CD4-positive, alpha-beta T cell treated with Interleukin-1 beta for 1 hour (primary cell): Measurements from ENCODE around the gene PBX2.
"Not testable (repeated sequence)": the region's sequence is repeated elsewhere in the genome, so short reads cannot be mapped to it uniquely, and the experiment has no call there.

ENCODE experiments used
- DNase-seq, 2 donors: peaks; one replicate each; pipeline ENCODE4 v3.0.0-alpha.2; 2020 to 2022

Gene PBX2

GRCh38 chr6:32202186-32202585 lies 12.2 kb upstream of the PBX2 start:
- DNase-seq: no peak

DNA sequence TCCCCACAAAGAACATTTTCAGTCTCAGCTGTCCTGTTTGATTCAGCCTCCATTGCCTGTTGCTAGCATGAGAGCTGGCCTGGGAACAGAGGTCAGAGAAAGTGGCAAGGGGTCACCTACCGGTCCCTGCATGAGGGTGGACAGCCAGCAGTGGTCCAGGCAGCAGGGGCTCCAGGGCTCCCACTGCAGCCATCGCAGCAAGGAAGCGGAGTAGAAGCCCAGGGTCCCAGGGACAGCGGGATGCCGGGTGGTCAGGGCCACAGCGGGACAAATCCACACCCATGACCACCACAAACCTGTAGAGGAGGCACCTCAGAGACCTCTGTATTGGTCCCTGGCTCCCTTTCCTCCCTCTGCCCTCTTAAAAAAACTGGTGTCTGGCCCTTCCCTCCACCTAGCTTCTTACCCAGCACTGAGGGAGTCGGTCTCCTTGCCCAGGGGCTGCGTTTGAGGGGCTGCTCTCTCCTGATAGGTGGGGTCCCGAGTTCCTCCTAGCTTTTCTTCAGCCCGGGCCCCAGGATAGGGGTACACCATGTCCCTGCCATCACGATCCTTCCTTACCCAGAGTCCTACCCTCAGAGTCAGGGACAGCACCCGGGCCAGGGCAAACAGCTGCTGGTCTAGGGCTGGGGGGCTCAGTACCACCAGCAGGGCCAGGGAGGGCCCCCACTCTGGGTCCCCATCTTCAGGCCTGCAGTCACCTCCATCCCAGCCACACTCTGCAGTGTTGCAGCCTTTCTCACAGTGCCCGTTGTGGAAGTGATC lies 10.9 kb upstream of the PBX2 start:
- no peak for DNase-seq

GRCh38 chr6:32198866-32199265 lies 8.9 kb upstream of the PBX2 start:
- DNase-seq: no peak

GRCh38 chr6:32198345-32198696 lies 8.3 kb upstream of the PBX2 start:
- DNase-seq: no peak

GRCh38 chr6:32196682-32197616 lies 6.9 kb upstream of the PBX2 start:
- peak in 1 of 2 donors; percentile 62 for DNase-seq

GRCh38 chr6:32195902-32196681 lies 6.1 kb upstream of the PBX2 start:
- peak; percentile 78 to 88 for DNase-seq

GRCh38 chr6:32195652-32195901 lies 5.6 kb upstream of the PBX2 start:
- DNase-seq: peak; percentile 100

DNA sequence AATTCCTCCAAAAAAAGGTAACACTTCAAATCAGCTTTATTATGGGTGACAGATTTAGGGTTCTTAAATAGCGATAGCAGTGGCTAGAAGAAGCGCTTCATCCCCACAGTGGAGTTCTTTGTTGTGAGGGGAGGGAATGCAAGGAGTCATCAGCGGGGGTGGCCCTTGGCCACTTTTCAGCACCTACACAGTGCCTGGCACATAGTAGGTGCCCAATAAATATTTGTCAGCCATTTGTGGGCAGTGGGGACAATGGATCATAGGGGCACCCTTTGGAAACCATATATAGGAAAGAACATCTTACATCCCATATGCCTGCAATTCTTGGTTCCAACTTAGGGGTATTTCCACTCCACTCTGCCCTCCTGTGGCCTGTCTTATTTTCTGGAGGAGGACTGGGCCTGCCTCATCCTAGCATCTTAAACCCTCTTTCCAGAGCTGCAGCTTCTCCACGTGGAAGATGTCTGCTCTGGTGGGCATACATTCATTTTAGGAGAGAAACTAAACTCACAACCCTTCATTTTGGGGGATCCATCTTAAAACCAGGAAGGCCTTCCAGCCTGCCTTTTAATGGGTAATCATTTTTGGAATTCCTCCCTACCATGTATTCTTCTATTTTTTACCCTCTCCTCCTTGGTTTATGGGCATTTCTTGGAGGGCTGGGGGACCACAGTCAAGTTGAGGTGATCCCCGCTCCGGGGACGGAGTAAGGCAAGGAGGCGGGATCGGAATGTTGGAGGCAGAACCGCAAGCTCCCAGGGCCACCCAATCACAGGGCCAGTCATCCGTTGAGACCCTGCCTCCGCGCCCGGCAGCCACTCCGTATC lies 5.0 kb upstream of the PBX2 start:
- peak in 1 of 2 donors; percentile 50 for DNase-seq

- DNase-seq: no peak
Observed at GRCh38 chr6:32194388-32194787, 4.4 kb upstream of the PBX2 start.

GRCh38 chr6:32193096-32193495 lies 3.1 kb upstream of the PBX2 start:
- not testable (repeated sequence) for DNase-seq

DNA sequence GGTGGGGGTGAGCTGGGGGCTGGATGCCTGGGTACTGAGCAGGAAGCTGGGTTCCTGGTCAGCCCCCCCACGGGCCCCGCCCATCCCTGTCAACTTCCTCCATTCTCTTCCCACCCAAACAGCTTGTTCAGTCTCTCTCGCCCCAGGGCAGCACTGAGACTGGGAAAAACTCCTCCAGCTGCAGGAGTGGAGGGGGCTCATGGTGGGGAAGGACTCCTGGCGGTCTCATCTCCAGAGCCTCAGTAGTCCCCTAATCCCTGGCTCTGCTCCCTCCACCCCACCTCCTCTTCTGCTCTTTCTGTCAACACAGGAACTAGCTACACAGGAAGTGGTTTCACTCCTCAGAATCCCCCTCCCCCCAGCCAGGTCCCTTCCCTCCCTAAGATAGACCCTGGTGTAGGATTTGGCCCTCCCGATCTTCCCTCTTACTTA lies 2.6 kb upstream of the PBX2 start, which contains the start of gene GPSM3:
Gene GPSM3 (minus strand): TSS at position 36 of the 432 bp plus-strand sequence. CDS start 130 bp downstream, outside the sequence.
- DNase-seq: peak; percentile 60 to 63

- DNase-seq: peak; percentile 54 to 65
Observed at GRCh38 chr6:32191696-32192607, 1.9 kb upstream of the PBX2 start.

GRCh38 chr6:32190911-32191677 lies 1.1 kb upstream of the PBX2 start:
- no peak for DNase-seq

DNA sequence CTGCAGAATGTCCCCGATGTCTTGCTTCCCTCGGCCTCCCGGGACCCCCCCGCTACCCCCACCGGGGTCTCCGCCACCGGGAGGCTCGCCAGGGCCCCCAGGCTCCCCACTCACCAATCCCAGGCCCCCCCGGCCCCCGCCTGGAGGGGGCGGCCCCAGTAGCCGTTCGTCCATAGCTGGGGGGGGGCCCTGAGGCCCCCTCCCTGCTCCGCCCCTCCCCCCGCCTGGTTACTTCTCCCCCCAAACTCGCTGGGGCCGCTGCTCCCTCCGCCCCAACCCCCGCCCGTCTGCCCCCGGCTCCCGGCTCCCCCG lies 304 bp downstream of the PBX2 start:
- no peak for DNase-seq

GRCh38 chr6:32189069-32189741 lies 797 bp downstream of the PBX2 start:
- DNase-seq: no peak

- DNase-seq: no peak
Observed at GRCh38 chr6:32188381-32189068, 1.5 kb downstream of the PBX2 start.

DNA sequence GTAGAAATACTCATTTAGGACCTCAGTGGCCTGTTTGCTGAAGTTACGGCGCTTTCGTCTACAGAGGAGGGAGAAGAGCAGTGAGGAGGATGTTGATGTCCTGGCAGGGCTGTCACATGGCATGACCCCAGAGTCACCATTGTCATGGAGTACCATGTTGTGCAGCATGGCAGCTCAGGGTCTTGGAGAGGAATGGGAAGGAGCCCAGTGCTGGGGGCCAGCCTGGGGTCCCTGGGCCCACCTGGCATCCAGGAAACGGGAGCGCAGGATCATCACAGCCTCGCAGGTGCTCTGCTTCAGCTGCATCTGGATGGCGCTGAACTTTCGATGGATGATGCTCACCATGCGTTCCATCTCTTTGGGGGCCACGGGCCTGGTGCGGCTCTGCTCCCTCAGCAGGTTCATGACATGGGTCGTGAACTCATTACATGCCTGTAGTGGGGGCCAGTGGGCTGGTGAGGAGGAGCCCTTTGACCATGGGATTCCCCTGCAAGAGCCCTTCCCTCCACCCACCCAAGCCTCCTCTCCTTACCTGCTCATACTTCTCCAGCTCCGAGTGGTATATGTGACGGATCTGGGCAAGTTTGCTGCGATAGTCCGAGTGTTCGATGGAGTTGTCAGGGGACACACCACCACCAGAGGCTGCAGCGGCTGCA lies 2.1 kb downstream of the PBX2 start:
- not testable (repeated sequence) for DNase-seq

GRCh38 chr6:32187009-32187709 lies 2.8 kb downstream of the PBX2 start:
- no peak for DNase-seq
